ENCODE results near the gene SYT7.

SYT7 gene

DNA sequence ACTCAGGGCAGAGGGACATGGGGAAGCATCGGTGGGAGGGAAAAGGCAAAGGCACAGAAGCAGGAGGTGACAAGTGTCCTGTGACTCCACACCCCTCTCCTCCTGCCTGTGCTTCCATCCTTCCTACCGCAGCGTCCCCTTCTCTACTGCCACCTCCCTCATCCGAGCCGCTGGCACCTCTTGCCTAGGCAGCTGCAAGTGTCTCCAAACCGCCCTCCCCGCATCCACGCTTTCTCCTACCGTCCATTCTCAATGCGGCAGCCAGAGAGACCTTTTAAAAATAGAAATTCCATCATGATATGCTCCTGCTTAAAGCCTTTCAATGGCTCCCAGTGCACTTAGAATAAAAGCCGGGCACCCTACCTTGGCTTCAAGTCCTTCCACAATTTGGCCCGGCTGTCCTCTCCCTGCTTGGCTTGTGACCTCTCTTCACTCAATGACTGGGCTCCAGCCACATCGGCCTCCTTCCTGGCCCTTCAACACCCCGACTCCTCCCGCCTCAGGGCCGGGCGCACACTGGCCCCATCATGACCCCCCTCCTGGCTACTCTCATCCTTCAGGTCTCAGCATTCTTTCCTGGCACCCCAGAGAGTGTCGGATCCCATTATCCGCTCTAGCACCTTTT is 55.8 kb downstream of the SYT7 start:
- TF ChIP-seq, protein P1, sequence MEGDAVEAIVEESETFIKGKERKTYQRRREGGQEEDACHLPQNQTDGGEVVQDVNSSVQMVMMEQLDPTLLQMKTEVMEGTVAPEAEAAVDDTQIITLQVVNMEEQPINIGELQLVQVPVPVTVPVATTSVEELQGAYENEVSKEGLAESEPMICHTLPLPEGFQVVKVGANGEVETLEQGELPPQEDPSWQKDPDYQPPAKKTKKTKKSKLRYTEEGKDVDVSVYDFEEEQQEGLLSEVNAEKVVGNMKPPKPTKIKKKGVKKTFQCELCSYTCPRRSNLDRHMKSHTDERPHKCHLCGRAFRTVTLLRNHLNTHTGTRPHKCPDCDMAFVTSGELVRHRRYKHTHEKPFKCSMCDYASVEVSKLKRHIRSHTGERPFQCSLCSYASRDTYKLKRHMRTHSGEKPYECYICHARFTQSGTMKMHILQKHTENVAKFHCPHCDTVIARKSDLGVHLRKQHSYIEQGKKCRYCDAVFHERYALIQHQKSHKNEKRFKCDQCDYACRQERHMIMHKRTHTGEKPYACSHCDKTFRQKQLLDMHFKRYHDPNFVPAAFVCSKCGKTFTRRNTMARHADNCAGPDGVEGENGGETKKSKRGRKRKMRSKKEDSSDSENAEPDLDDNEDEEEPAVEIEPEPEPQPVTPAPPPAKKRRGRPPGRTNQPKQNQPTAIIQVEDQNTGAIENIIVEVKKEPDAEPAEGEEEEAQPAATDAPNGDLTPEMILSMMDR (IDR thresholded peaks at IDR 0.05; ENCODE audit: insufficient read depth, missing control alignments) = no peak
- DNase-seq (ENCODE audit: insufficient read length, low spot score) (no peak), FAIRE-seq (no peak)

DNA sequence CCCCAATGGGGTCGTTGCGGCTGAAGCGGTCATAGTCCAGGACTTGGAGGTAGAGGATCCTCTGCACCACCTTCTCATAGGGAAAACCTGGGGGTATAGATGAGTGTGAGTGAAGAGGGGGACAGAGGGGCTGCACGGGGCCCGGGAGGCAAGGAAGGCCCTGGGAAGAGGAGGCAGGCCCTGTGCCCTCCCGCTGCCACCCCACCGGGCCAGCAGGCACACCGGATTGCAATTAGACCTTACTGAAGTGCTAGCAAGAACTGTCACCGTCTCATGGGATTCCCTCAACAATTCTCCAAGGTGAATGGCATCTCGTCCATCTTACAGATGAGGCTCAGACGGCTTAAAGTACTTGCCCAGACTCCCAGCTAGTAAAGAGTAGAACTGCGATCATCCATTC is 56.4 kb downstream of the SYT7 start:
- TF ChIP-seq, protein P1 (IDR thresholded peaks at IDR 0.05; ENCODE audit: insufficient read depth, missing control alignments) = no peak
- no peak for FAIRE-seq
- no peak for DNase-seq (ENCODE audit: insufficient read length, low spot score)

GRCh38 chr11:61522881-61523280 is 58.0 kb downstream of the SYT7 start:
- FAIRE-seq (no peak), DNase-seq (ENCODE audit: insufficient read length, low spot score) (no peak)
- TF ChIP-seq, protein P1 (IDR thresholded peaks at IDR 0.05; ENCODE audit: insufficient read depth, missing control alignments) = no peak

- DNase-seq (ENCODE audit: insufficient read length, low spot score) (no peak), FAIRE-seq (no peak)
- TF ChIP-seq, protein P1 (IDR thresholded peaks at IDR 0.05; ENCODE audit: insufficient read depth, missing control alignments) = no peak
Observed at GRCh38 chr11:61518032-61518795, 62.7 kb downstream of the SYT7 start.

- FAIRE-seq (peak; percentile 66), DNase-seq (ENCODE audit: insufficient read length, low spot score) (peak; percentile 100)
- TF ChIP-seq, protein P1 (IDR thresholded peaks at IDR 0.05; ENCODE audit: insufficient read depth, missing control alignments) = peak; percentile 85
Observed at GRCh38 chr11:61516675-61517572, 64.0 kb downstream of the SYT7 start.

GRCh38 chr11:61516191-61516590 is 64.7 kb downstream of the SYT7 start:
- DNase-seq (ENCODE audit: insufficient read length, low spot score) = no peak
- no peak for FAIRE-seq

More at GRCh38 chr11:61516191-61516590, 64.7 kb downstream of the SYT7 start:
- TF ChIP-seq, protein P1 (IDR thresholded peaks at IDR 0.05; ENCODE audit: insufficient read depth, missing control alignments) = no peak

Measured in D721Med (cell line).